Skin epidermis (tissue), 12 donors: ENCODE measurements around the gene TMSB15C.
"Not testable (repeated sequence)": the region's sequence is repeated elsewhere in the genome, so short reads cannot be mapped to it uniquely, and the experiment has no call there.

Source experiments
- H3K27ac ChIP-seq, 21 experiments: fragments of 200-600 bp; sonication (generic) in 11 of 21; one replicate each; pipeline ENCODE4 v1.5.0; 2020; ENCODE audit warnings: mild to moderate bottlenecking in 3 of 21, inconsistent platforms in 2 of 21, moderate library complexity in 2 of 21
- H3K4me3 ChIP-seq, 7 experiments: fragments of 200-600 bp; sonication (generic) in 2 of 7; one replicate each; pipeline ENCODE4 v1.5.0; 2020; ENCODE audit warnings: inconsistent platforms in 2 of 7, mild to moderate bottlenecking in 2 of 7, moderate library complexity in 1 of 7

Gene TMSB15C

DNA sequence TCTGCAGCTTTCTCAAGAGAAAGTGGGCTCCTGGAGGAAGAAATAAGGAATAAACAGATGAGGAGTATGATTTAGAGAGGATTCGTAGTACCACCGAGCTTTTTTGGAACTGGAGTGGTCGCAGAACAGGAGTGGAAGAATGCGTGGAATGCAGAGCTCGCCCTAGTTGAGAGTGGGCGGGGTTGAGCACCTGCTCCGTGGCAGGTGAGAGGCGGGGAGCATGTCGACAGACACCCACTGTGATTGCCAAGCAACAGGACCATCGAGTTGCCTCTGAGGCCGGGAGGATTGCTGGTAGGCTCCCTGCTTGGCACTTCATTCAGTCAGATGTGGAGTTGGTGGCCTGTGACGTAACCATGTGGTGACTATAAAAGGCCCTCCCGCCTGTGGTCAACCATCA lies 21.1 kb downstream of the TMSB15C start:
- H3K4me3 ChIP-seq = not testable (repeated sequence)

DNA sequence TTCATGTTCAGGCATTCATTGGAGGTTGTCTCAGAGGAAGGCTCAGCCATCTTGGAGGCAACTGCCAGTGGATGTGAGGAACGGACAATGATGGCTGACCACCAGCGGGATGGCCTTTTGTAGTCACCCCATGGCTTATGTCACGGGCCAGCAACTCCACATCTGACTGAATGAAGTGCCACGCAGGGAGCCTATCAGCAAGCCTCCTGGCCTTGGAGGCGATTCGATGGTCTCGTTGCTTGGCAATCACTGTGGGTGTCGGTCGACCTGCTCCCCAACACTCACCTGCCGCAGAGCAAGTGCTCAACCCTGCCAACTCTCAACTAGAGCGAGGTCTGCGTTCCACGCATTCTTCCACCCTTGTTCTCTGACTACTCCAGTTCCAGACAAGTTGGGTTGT lies 28.9 kb downstream of the TMSB15C start:
- no peak overlapping the region for H3K27ac ChIP-seq
- no peak overlapping the region for H3K4me3 ChIP-seq

More for the DNA sequence above, 21.1 kb downstream of the TMSB15C start:
- H3K27ac ChIP-seq = not testable (repeated sequence)

DNA sequence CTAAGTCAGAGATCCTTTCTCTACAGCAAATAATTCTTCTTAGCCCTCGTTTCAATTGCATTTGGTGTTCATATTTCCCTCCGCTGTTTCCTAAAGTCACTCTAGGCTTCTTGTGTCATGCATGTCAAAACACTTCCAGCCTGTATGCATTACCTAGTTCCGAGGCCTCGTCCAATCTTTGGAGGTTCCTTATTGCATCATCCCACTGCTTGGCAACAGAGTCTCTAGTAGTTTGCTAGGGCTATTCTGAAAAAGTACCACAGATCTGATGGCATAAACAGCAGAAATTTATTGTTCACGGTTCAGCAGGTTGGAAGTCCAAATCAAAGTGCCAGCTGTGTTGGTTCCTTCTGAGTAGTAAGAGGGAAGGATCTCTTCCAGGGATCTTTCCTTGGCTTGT lies 30.4 kb downstream of the TMSB15C start:
- no peak overlapping the region for H3K27ac ChIP-seq
- no peak overlapping the region for H3K4me3 ChIP-seq

DNA sequence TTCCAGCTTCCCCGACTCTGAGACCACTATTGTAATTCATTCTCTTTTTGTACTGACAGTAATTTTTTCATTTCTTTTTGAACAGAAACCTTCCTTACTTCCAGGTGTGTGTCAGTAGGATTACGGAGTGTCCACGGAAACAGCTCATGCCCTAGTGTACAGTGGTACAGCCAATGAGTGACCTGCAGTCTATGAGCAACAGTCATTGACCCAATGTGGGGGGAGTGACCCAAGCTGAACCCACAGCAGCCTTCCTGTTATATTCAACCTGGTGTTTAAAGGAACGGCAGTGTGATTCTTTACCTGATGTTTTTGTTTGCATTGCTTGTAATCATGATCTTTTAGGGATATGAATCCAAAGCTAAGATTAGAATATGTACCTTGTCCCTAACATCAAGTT lies 35.0 kb downstream of the TMSB15C start:
- H3K27ac ChIP-seq = no peak overlapping the region
- H3K4me3 ChIP-seq = no peak overlapping the region

DNA sequence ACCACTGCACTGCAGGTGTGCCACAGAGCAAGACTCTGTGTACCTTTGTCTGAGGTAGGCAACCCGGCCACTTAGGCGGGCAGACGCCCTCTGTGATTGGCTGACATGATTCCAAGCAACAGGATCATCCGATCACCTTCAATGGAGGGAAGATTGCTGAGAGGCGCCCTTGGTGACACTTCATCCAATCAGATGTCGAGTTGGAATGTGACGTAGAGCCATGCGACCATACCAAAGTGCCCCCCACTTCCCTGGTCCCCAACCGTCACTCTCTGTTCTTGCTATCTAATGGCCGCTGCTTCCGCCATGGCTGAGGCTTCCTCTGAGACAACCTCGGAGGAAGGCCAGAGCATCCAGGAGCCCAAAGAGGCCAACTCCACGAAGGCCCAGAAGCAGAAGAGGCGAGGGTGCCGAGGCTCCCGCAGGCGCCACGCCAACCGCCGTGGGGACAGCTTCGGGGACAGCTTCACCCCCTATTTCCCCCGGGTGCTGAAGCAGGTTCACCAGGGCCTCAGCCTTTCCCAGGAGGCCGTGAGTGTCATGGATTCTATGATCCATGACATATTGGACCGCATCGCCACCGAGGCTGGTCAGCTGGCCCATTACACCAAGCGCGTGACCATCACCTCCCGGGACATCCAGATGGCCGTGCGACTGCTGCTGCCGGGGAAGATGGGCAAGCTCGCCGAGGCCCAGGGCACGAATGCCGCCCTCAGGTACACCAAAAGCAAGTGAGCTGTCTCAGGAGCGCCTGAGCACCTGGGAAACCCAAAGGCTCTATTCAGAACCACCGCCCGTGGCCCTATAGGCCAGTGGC lies 36.1 kb downstream of the TMSB15C start, which contains the start of gene H2BW2:
TSS of gene H2BW2 (plus strand) at position 268 of the 817 bp plus-strand sequence. CDS start at position 307, 39 bp downstream.
- Histone ChIP-seq H3K27ac (no peak within 1 kb of the TSS), H3K4me3 (no peak within 1 kb of the TSS)
